HAP-1 (cell line): Measurements from ENCODE around the gene ZNF433.
"Not testable (repeated sequence)": the region's sequence is repeated elsewhere in the genome, so short reads cannot be mapped to it uniquely, and the experiment has no call there.

Experiments used
- DNase-seq, 2 experiments: peaks; one replicate each; pipeline ENCODE4 v3.0.0-alpha.2; 2016 to 2020; ENCODE audit warnings: low spot score in 2 of 2
- H3K27me3 ChIP-seq: fragments of 250-450 bp; sonication (Bioruptor Pico); 2 replicates; pipeline ENCODE4 v1.5.1; 2020; ENCODE audit warnings: low read depth, mild to moderate bottlenecking, moderate library complexity
- H3K36me3 ChIP-seq: fragments of 250-450 bp; sonication (Bioruptor Pico); replicated peaks from 2 replicates; pipeline ENCODE4 v1.5.1; 2020; ENCODE audit warnings: mild to moderate bottlenecking
- H3K4me1 ChIP-seq: fragments of 250-450 bp; sonication (Bioruptor Pico); 2 replicates; pipeline ENCODE4 v1.5.1; 2020; ENCODE audit warnings: mild to moderate bottlenecking
- H3K4me3 ChIP-seq: fragments of 250-450 bp; sonication (Bioruptor Pico); 2 replicates; pipeline ENCODE4 v1.5.1; 2020; ENCODE audit warnings: mild to moderate bottlenecking, moderate library complexity
- H3K9me3 ChIP-seq: fragments of 250-450 bp; sonication (Bioruptor Pico); 2 replicates; pipeline ENCODE4 v1.5.1; 2020; ENCODE audit warnings: mild to moderate bottlenecking, moderate library complexity
- in situ Hi-C: fragments of 300-500 bp; cut with MboI; formaldehyde crosslinking; loops from 3 replicates; pipeline ENCODE4 v1.14.3; 2020; ENCODE audit warnings: low sequenced_read_pairs, inconsistent platforms, mixed read lengths

The ZNF433 gene

GRCh38 chr19:12035220-12036172 lies at the start of gene ZNF433:
Gene ZNF433 (minus strand): TSS chr19:12035679. CDS start chr19:12035539, 140 bp downstream.
- Histone ChIP-seq H3K9me3 (0 out of 2 replicates have a peak, but pooled peaks cover 2% of the 10 kb centered on the region), H3K4me3 (no peak within 1 kb of the TSS), H3K27me3 (no peaks in the 10 kb centered on the region), H3K4me1 (no peaks in the 10 kb centered on the region), H3K36me3 (no peaks in the 10 kb centered on the region)
- in situ Hi-C loops: no loop called here
- DNase-seq: no peak

GRCh38 chr19:12083336-12083735 lies 47.9 kb upstream of the ZNF433 start:
- H3K27me3 ChIP-seq, H3K36me3 ChIP-seq, DNase-seq, H3K4me3 ChIP-seq, in situ Hi-C loops, H3K4me1 ChIP-seq, H3K9me3 ChIP-seq: not testable (repeated sequence)

GRCh38 chr19:12077375-12077774 lies 41.9 kb upstream of the ZNF433 start:
- no peak for DNase-seq
- H3K4me1 ChIP-seq: no peaks in the 10 kb centered on the region
- no peaks in the 10 kb centered on the region for H3K36me3 ChIP-seq
- no peaks in the 10 kb centered on the region for H3K27me3 ChIP-seq
- peaks cover 14% of the 10 kb centered on the region for H3K9me3 ChIP-seq
- H3K4me3 ChIP-seq: no peak overlapping the region
- in situ Hi-C loops: no loop called here

GRCh38 chr19:12076331-12076730 lies 40.9 kb upstream of the ZNF433 start:
- DNase-seq, H3K4me1 ChIP-seq, in situ Hi-C loops, H3K4me3 ChIP-seq, H3K27me3 ChIP-seq, H3K36me3 ChIP-seq: not testable (repeated sequence)
- peaks cover 14% of the 10 kb centered on the region for H3K9me3 ChIP-seq

- no peaks in the 10 kb centered on the region for H3K27me3 ChIP-seq
- H3K36me3 ChIP-seq: no peaks in the 10 kb centered on the region
- H3K9me3 ChIP-seq: peaks cover 14% of the 10 kb centered on the region
- no peak overlapping the region for H3K4me3 ChIP-seq
- no peak for DNase-seq
- H3K4me1 ChIP-seq: no peaks in the 10 kb centered on the region
- in situ Hi-C loops: no loop called here
Measured at GRCh38 chr19:12075538-12076139, 40.2 kb upstream of the ZNF433 start.

GRCh38 chr19:12064590-12065538 lies 29.4 kb upstream of the ZNF433 start, which contains the start of gene ZNF844:
Gene ZNF844 (plus strand): TSS chr19:12064731. CDS start chr19:12064874, 143 bp downstream.
- Histone ChIP-seq H3K27me3 (no peaks in the 10 kb centered on the region), H3K36me3 (no peaks in the 10 kb centered on the region), H3K4me3 (no peak within 1 kb of the TSS), H3K9me3 (peaks cover 3% of the 10 kb centered on the region; the same call in 1 of the 2 replicates), H3K4me1 (no peaks in the 10 kb centered on the region)
- in situ Hi-C loops: no loop called here
- DNase-seq: no peak

GRCh38 chr19:12055784-12056183 lies 20.3 kb upstream of the ZNF433 start:
- H3K4me3 ChIP-seq: no peak overlapping the region
- H3K36me3 ChIP-seq: no peaks in the 10 kb centered on the region
- no peak for DNase-seq
- no peaks in the 10 kb centered on the region for H3K4me1 ChIP-seq
- H3K27me3 ChIP-seq: no peaks in the 10 kb centered on the region
- H3K9me3 ChIP-seq: no peaks in the 10 kb centered on the region; the same call in none of the 2 replicates
- in situ Hi-C loops: no loop called here

- Histone ChIP-seq H3K27me3 (no peaks in the 10 kb centered on the region), H3K4me1 (no peaks in the 10 kb centered on the region), H3K36me3 (no peaks in the 10 kb centered on the region), H3K4me3 (peak within 1 kb of the TSS; percentile 12; the same call in 1 of the 2 replicates), H3K9me3 (no peaks in the 10 kb centered on the region; the same call in 1 of the 2 replicates)
- DNase-seq: peak in 1 of 2 experiments; percentile 48
- in situ Hi-C loops: no loop called here
Measured at GRCh38 chr19:12052497-12053169, 17.2 kb upstream of the ZNF433 start, which contains the start of gene ZNF878. Gene ZNF878 (minus strand): TSS chr19:12052961. CDS start chr19:12052801, 160 bp downstream.

- Histone ChIP-seq H3K4me3 (no peak overlapping the region), H3K36me3 (no peaks in the 10 kb centered on the region), H3K4me1 (no peaks in the 10 kb centered on the region), H3K27me3 (no peaks in the 10 kb centered on the region), H3K9me3 (no peaks in the 10 kb centered on the region; the same call in none of the 2 replicates)
- in situ Hi-C loops: no loop called here
- DNase-seq: no peak
Measured at GRCh38 chr19:12052091-12052496, 16.6 kb upstream of the ZNF433 start.

- Histone ChIP-seq H3K36me3 (no peaks in the 10 kb centered on the region), H3K27me3 (no peaks in the 10 kb centered on the region), H3K4me1 (no peaks in the 10 kb centered on the region), H3K9me3 (peaks cover 5% of the 10 kb centered on the region; the same call in 1 of the 2 replicates), H3K4me3 (no peak overlapping the region)
- DNase-seq: no peak
- in situ Hi-C loops: no loop called here
Measured at GRCh38 chr19:12047868-12048267, 12.4 kb upstream of the ZNF433 start.

GRCh38 chr19:12043752-12044422 lies 8.4 kb upstream of the ZNF433 start:
- no peaks in the 10 kb centered on the region for H3K36me3 ChIP-seq
- no peak for DNase-seq
- in situ Hi-C loops: no loop called here
- no peaks in the 10 kb centered on the region for H3K27me3 ChIP-seq
- H3K4me3 ChIP-seq: no peak overlapping the region
- H3K9me3 ChIP-seq: peaks cover 5% of the 10 kb centered on the region; the same call in 1 of the 2 replicates
- H3K4me1 ChIP-seq: no peaks in the 10 kb centered on the region

GRCh38 chr19:12042893-12043292 lies 7.4 kb upstream of the ZNF433 start:
- in situ Hi-C loops: no loop called here
- peaks cover 5% of the 10 kb centered on the region; the same call in 1 of the 2 replicates for H3K9me3 ChIP-seq
- no peaks in the 10 kb centered on the region for H3K27me3 ChIP-seq
- no peaks in the 10 kb centered on the region for H3K4me1 ChIP-seq
- no peaks in the 10 kb centered on the region for H3K36me3 ChIP-seq
- no peak overlapping the region for H3K4me3 ChIP-seq
- no peak for DNase-seq
